Measurements from ENCODE around the gene HEXA. TPM values are rescaled to one million over a fixed set of nuclear protein-coding genes. Genes with fewer than 3 reads are reported as not detected.

The HEXA gene
- total RNA-seq, 3 donors from 2014 or later = 50.7 to 51.4 (median 50.7) TPM

- peaks cover 14% of the 10 kb centered on the region for H3K4me1 Mint-ChIP-seq (ENCODE audit: low read depth)
- peaks cover 20% of the 10 kb centered on the region for H3K36me3 Mint-ChIP-seq (ENCODE audit: insufficient read depth)
- H3K4me3 Mint-ChIP-seq = no peak overlapping the region
- ATAC-seq (no peak), DNase-seq (no peak)
- H3K27me3 Mint-ChIP-seq (ENCODE audit: low read depth) = no peaks in the 10 kb centered on the region
- peaks cover 9% of the 10 kb centered on the region for H3K9me3 Mint-ChIP-seq
Observed at GRCh38 chr15:72323752-72324151, 52.1 kb downstream of the HEXA start.

- peaks cover 7% of the 10 kb centered on the region for H3K36me3 Mint-ChIP-seq (ENCODE audit: insufficient read depth)
- peaks cover 16% of the 10 kb centered on the region for H3K4me1 Mint-ChIP-seq (ENCODE audit: low read depth)
- H3K27me3 Mint-ChIP-seq (ENCODE audit: low read depth) = no peaks in the 10 kb centered on the region
- DNase-seq (peak; percentile 70), ATAC-seq (peak; percentile 78 to 82)
- H3K9me3 Mint-ChIP-seq = peaks cover 9% of the 10 kb centered on the region
- peak within 1 kb of the TSS; percentile 80 for H3K4me3 Mint-ChIP-seq
Observed at GRCh38 chr15:72319985-72320671, 55.7 kb downstream of the HEXA start, which contains the start of gene CELF6. Gene CELF6, minus strand, starts transcription at chr15:72320157. Its CDS starts 283 bp downstream, at chr15:72319874.

GRCh38 chr15:72319360-72319984 is 56.3 kb downstream of the HEXA start:
- Mint-ChIP-seq H3K27me3 (ENCODE audit: low read depth) (no peaks in the 10 kb centered on the region), H3K36me3 (ENCODE audit: insufficient read depth) (peaks cover 5% of the 10 kb centered on the region), H3K4me1 (ENCODE audit: low read depth) (peaks cover 16% of the 10 kb centered on the region), H3K9me3 (peaks cover 6% of the 10 kb centered on the region), H3K4me3 (peak overlapping the region; percentile 68)
- ATAC-seq (peak; percentile 60 to 66), DNase-seq (peak; percentile 27)

GRCh38 chr15:72318408-72318942 is 57.3 kb downstream of the HEXA start:
- H3K4me3 Mint-ChIP-seq = peak overlapping the region; percentile 35
- H3K4me1 Mint-ChIP-seq (ENCODE audit: low read depth) = peaks cover 16% of the 10 kb centered on the region
- H3K36me3 Mint-ChIP-seq (ENCODE audit: insufficient read depth) = no peaks in the 10 kb centered on the region
- DNase-seq (no peak), ATAC-seq (no peak)
- no peaks in the 10 kb centered on the region for H3K9me3 Mint-ChIP-seq
- no peaks in the 10 kb centered on the region for H3K27me3 Mint-ChIP-seq (ENCODE audit: low read depth)

- no peaks in the 10 kb centered on the region for H3K9me3 Mint-ChIP-seq
- DNase-seq = no peak
- H3K4me3 Mint-ChIP-seq = no peak overlapping the region
- H3K4me1 Mint-ChIP-seq (ENCODE audit: low read depth) = peaks cover 15% of the 10 kb centered on the region
- H3K27me3 Mint-ChIP-seq (ENCODE audit: low read depth) = no peaks in the 10 kb centered on the region
- no peak for ATAC-seq
- no peaks in the 10 kb centered on the region for H3K36me3 Mint-ChIP-seq (ENCODE audit: insufficient read depth)
Observed at GRCh38 chr15:72315706-72316370, 60.0 kb downstream of the HEXA start.

GRCh38 chr15:72313881-72314280 is 61.9 kb downstream of the HEXA start:
- H3K4me3 Mint-ChIP-seq = no peak overlapping the region
- H3K4me1 Mint-ChIP-seq (ENCODE audit: low read depth) = peaks cover 4% of the 10 kb centered on the region
- no peak for ATAC-seq
- no peak for DNase-seq
- H3K27me3 Mint-ChIP-seq (ENCODE audit: low read depth) = no peaks in the 10 kb centered on the region
- no peaks in the 10 kb centered on the region for H3K36me3 Mint-ChIP-seq (ENCODE audit: insufficient read depth)
- no peaks in the 10 kb centered on the region for H3K9me3 Mint-ChIP-seq

GRCh38 chr15:72313448-72313840 is 62.4 kb downstream of the HEXA start:
- ATAC-seq (no peak), DNase-seq (no peak)
- no peaks in the 10 kb centered on the region for H3K4me1 Mint-ChIP-seq (ENCODE audit: low read depth)
- H3K27me3 Mint-ChIP-seq (ENCODE audit: low read depth) = no peaks in the 10 kb centered on the region
- no peak overlapping the region for H3K4me3 Mint-ChIP-seq
- no peaks in the 10 kb centered on the region for H3K36me3 Mint-ChIP-seq (ENCODE audit: insufficient read depth)
- H3K9me3 Mint-ChIP-seq = no peaks in the 10 kb centered on the region

- no peaks in the 10 kb centered on the region for H3K4me1 Mint-ChIP-seq (ENCODE audit: low read depth)
- no peaks in the 10 kb centered on the region for H3K27me3 Mint-ChIP-seq (ENCODE audit: low read depth)
- peak; percentile 85 to 95 for ATAC-seq
- H3K9me3 Mint-ChIP-seq = no peaks in the 10 kb centered on the region
- DNase-seq = peak; percentile 45
- H3K36me3 Mint-ChIP-seq (ENCODE audit: insufficient read depth) = no peaks in the 10 kb centered on the region
- no peak overlapping the region for H3K4me3 Mint-ChIP-seq
Observed at GRCh38 chr15:72312605-72313447, 63.0 kb downstream of the HEXA start.

GRCh38 chr15:72307026-72307425 is 68.8 kb downstream of the HEXA start:
- Mint-ChIP-seq H3K36me3 (ENCODE audit: insufficient read depth) (peaks cover 4% of the 10 kb centered on the region), H3K4me3 (no peak overlapping the region), H3K27me3 (ENCODE audit: low read depth) (no peaks in the 10 kb centered on the region), H3K4me1 (ENCODE audit: low read depth) (peaks cover 7% of the 10 kb centered on the region), H3K9me3 (no peaks in the 10 kb centered on the region)
- DNase-seq = no peak
- ATAC-seq = no peak

- peak; percentile 29 for DNase-seq
- H3K4me3 Mint-ChIP-seq = no peak overlapping the region
- H3K27me3 Mint-ChIP-seq (ENCODE audit: low read depth) = no peaks in the 10 kb centered on the region
- peaks cover 7% of the 10 kb centered on the region for H3K4me1 Mint-ChIP-seq (ENCODE audit: low read depth)
- peaks cover 4% of the 10 kb centered on the region for H3K36me3 Mint-ChIP-seq (ENCODE audit: insufficient read depth)
- no peaks in the 10 kb centered on the region for H3K9me3 Mint-ChIP-seq
- peak; percentile 40 to 52 for ATAC-seq
Observed at GRCh38 chr15:72306211-72306785, 69.5 kb downstream of the HEXA start.

- H3K4me3 Mint-ChIP-seq = no peak overlapping the region
- H3K9me3 Mint-ChIP-seq = no peaks in the 10 kb centered on the region
- peaks cover 4% of the 10 kb centered on the region for H3K36me3 Mint-ChIP-seq (ENCODE audit: insufficient read depth)
- ATAC-seq (no peak), DNase-seq (no peak)
- peaks cover 7% of the 10 kb centered on the region for H3K4me1 Mint-ChIP-seq (ENCODE audit: low read depth)
- no peaks in the 10 kb centered on the region for H3K27me3 Mint-ChIP-seq (ENCODE audit: low read depth)
Observed at GRCh38 chr15:72304596-72304995, 71.2 kb downstream of the HEXA start.

GRCh38 chr15:72302955-72303354 is 72.9 kb downstream of the HEXA start:
- Mint-ChIP-seq H3K4me1 (ENCODE audit: low read depth) (peaks cover 7% of the 10 kb centered on the region), H3K27me3 (ENCODE audit: low read depth) (no peaks in the 10 kb centered on the region), H3K4me3 (no peak overlapping the region), H3K36me3 (ENCODE audit: insufficient read depth) (peaks cover 4% of the 10 kb centered on the region), H3K9me3 (no peaks in the 10 kb centered on the region)
- no peak for DNase-seq
- no peak for ATAC-seq

All from activated T-cell treated with anti-CD3 and anti-CD28 coated beads, Interleukin-2, amount 50 U/mL, for 4 hours (primary cell).